ENCODE results near the gene PPP1R1C.
"Not testable (repeated sequence)": the region's sequence is repeated elsewhere in the genome, so short reads cannot be mapped to it uniquely, and the experiment has no call there.

PPP1R1C gene

DNA sequence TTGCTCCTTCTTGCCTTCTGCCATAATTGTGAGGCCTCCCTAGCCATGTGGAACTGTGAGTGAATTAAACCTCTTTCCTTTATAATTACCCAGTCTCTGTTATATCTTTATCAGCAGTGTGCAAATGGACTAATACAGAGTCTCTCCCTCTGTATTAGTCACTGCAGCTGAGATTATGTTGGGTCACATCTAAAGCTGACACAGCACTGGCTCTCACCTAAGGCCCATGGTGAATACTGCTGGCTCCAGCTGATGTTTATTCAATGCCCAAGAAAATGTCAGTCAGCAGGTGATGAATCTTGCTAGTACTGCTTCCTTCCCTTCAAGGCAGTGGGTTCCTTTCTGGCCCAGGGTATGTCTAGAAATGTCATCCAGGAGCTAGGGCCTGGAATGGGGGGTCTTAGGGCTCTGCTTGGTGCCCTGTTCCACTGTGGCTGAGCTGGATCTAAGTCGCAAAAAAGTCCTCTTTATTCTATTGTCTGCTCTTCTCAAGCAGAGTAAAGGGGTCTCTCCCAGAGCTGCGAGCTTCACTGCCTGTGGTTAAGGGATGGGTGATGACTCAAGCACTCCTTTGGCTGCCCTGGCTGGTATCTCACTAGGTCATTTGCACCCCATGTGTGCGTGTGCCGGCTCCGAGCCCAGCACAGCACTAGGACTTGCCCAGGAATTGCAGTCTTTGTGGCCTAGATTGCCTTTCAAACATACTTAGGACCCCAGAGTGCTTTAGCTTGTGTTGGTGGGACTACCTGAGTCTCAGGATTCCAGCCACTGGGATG, 29.9 kb downstream of the PPP1R1C start:
- no peak for DNase-seq (ENCODE audit: low read depth)

DNA sequence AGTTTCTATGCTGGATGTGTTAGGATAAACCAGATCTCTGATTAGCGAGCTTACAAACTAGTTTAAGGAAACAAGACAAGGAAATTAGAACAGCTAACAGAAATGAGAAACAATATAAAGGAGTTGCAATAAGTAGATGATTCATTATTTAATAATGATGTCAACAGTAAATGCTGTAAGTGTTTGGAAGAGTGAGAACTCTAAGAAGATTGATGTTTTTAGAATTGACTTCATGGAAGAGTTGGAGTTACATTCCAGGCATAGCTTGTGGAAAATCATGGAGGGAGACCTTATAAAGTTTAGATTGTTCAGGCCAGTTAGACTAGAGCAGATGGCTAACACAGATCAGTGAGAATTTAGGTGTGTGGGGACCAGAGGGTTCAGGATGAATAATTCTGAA, 32.6 kb downstream of the PPP1R1C start:
- DNase-seq (ENCODE audit: low read depth), result no peak

GRCh38 chr2:182019731-182020130, 34.1 kb downstream of the PPP1R1C start:
- DNase-seq (ENCODE audit: low read depth), result no peak

DNA sequence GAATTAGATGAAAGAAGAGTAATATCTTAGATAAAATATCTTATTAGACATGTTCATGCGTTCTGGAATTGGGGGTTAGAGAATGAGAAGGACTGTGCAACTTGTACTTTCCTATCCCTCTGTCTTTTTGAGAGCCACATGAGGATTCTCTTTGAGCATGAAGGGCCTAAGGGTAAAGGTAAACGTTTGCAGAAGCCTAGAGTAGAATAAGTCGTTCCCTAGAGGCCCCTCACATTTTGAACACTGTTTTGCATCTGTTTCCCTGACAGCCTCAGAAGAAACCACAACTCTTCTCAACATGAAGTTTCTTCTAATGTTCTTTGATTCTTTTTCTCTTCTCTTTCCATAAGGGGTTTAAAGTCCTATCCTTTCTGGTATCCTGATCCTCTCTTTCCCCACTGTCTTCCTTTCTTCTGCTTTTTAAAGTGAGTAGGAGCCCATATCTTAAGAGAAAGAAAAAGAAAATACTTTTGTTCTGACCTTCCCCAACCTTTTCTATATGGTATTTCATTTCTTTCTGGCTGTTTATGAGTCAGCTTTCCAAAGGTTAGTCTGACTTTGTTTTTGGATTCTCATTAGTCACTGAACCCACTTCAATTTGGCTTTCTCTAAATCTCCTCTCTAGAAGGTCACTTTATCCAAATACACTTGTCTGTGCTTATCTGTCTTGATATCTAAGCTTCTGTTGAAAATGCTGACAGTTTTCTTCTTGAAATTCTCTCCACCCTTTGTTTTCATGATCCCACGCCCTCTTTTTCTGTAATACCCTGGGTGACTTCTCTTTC, 34.8 kb downstream of the PPP1R1C start:
- no peak for DNase-seq (ENCODE audit: low read depth)

GRCh38 chr2:182023235-182023634, 37.6 kb downstream of the PPP1R1C start:
- DNase-seq (ENCODE audit: low read depth), result no peak

DNA sequence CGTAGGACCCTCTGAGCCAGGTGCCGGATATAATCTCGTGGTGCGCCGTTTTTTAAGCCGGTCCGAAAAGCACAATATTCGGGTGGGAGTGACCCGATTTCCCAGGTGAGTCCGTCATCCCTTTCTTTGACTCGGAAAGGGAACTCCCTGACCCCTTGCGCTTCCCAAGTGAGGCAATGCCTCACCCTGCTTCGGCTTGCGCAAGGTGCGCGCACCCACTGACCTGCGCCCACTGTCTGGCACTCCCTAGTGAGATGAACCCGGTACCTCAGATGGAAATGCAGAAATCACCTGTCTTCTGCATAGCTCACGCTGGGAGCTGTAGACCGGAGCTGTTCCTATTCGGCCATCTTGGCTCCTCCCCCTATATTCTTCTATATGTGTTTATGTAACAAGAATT, 45.2 kb downstream of the PPP1R1C start:
- not testable (repeated sequence) for DNase-seq (ENCODE audit: low read depth)

DNA sequence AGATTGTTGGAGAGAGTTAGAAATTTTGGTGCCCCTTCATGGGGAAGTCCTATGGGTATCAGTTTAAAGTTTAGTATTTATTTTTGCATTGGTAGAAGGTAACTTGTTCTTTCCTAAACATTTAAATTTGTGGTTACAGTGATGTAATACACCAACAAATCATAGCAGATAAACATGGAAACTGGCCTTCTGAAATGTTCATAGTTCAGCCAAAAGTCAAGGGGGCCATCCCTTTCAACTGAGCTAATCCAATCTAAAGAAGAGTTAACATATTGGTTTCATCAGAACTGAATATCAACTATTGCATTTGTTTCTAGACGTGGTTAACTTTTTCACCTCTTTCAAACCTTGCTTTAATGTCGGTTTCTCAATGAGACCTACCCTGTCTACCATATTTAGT, 46.3 kb downstream of the PPP1R1C start:
- DNase-seq (ENCODE audit: low read depth), result no peak

- no peak for DNase-seq (ENCODE audit: low read depth)
Measured at GRCh38 chr2:182033449-182033848, 47.8 kb downstream of the PPP1R1C start.

- DNase-seq (ENCODE audit: low read depth), result no peak
Measured at GRCh38 chr2:182038576-182038975, 52.9 kb downstream of the PPP1R1C start.

DNA sequence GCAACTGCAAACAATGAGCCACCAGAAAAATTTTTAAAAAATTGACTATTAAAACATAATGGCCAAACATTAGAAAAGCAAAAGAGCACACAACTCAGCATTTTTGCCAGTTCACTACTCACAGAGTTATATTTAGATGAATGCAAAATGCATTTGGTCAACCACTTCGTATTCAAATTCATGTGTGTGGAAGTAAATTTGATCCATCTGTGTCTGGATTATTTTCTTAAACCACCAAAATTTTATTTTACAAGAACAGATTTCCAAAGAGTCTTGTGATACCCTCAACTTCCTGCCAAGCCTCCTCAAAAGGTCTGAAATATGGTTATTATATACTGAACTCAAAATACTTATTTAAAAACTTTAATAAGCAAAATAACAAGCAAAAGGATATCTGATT, 57.4 kb downstream of the PPP1R1C start:
- no peak for DNase-seq (ENCODE audit: low read depth)

DNA sequence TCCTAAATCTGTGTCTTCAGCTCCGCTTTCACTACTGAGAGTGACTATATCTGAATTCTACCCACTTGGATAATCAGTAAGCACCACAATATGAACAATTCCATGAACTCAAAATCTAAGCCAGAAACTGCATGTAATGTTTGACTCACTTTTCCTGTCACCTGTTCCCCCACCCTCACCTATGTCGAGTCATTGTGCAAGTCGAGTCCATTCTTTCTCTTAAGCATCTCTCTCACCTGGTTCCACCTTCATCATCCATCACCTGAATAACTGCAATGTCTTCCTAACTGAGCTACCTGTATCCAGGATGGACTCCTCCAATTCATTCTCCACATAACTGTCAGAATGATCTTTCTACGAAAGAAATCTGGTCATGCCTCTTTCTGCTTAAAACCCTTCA, 58.2 kb downstream of the PPP1R1C start:
- DNase-seq (ENCODE audit: low read depth), result no peak

DNA sequence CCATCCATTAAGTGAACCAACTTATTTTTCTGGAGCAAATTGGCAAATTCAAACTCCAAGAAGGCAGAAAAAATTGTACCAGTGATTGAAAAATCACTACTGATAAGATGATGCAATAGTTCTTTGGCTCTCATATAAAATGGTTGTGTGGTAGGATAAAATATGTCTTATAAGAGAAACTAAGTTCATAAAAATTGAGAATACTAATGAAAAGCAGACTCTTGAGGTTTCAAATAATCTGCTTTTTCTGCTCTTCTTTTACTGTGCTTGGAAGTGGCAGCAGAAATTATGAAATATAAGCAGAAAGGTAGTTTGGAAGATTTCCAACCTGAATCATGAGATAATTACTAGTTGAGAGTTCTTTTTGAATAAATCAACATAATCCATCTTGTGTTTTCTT, 61.9 kb downstream of the PPP1R1C start:
- no peak for DNase-seq (ENCODE audit: low read depth)

DNA sequence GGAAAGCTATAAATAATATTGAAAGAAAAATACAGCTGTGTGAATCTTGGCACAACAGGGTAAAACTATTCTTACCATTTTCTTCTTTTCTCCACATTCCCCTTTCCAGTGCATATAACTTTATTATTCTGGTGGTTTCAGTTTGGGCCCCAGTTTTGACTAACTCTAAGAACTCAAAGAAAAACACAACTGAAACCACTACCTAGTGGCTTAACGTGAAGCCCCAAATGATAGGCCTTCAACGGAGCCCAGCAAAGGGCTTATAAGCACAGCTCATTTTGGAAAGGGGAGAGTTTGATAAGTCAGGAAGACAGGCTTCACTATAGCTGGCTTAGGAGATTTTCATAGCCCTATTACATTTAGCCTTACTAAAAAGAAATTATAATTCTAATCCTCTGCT, 62.4 kb downstream of the PPP1R1C start:
- DNase-seq (ENCODE audit: low read depth), result no peak

GRCh38 chr2:182048621-182049020, 63.0 kb downstream of the PPP1R1C start:
- DNase-seq (ENCODE audit: low read depth), result no peak

GRCh38 chr2:182049372-182050148, 63.9 kb downstream of the PPP1R1C start:
- no peak for DNase-seq (ENCODE audit: low read depth)

DNA sequence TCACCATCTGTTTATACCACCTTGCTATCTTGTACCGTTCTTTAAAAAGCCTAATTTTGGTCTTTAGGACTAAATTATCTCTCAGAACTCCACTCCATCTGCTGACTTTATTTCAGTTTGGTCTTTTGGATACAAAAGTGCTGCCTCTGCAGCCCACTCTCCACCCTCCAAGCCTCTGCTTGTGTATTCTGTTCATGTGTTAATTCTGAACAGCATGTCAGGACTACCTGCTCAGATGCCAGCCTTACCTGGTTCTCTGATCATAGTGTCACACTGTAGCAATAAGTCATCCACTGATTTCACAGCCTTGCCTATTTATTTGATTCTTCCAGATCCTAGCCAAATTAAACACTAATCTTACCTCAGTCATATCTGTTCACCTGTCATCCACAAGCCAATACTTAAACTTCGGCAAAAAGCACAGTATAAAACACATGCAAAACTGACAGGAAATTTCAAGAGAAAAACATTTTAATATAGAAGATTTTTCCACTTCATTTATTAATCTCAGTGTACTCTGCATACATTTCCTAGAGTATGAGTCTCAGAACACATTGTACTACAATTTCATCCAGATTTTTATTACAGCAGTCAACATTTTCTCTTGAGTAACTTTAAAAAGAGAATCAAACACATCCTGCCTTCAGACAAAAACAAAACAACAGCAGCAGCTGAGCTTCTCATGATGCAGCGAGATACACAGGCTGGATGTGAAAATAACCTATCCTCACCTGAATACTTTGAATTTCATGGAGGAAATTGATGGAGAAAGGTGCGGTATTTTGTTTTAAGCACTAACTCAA, 64.9 kb downstream of the PPP1R1C start:
- no peak for DNase-seq (ENCODE audit: low read depth)

DNA sequence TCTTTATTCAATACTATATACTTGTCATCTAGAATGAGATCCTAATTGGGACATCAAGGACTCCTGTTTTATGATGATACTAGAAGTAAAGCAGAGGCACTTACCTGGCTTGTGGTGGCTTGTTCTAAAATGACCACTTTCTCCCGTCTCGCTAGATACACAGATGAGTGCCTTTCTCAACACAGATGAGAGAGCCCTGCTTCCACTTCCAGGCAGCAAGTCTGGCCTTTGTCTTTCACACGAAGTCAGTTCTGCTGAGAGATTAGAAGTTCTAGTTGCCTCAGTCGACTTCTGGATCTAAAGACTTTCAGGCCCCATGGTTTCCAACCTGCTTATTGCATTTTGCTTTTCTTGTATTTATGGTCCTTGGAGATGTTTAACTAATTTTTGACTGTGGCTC, 70.3 kb downstream of the PPP1R1C start:
- no peak for DNase-seq (ENCODE audit: low read depth)

DNA sequence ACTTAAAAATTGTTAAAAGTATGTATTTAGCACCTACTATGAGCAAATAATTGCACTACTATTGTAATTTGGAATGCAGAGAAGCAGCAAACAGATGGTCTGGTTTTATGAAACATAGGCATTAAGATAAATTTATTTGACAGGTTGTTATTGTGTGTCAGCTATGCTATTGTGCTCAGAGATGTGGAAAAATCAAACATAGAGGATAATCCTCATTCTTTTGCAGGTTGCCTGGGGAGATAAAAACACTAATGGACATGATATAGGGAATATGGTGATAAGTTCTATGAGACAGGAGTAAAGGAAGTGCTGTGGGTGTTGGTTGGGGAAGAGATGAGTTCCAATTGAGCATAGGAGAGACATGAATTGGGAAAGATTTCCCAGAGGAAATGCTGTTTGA, 71.3 kb downstream of the PPP1R1C start:
- no peak for DNase-seq (ENCODE audit: low read depth)

- no peak for DNase-seq (ENCODE audit: low read depth)
Measured at GRCh38 chr2:182058056-182058455, 72.4 kb downstream of the PPP1R1C start.

DNA sequence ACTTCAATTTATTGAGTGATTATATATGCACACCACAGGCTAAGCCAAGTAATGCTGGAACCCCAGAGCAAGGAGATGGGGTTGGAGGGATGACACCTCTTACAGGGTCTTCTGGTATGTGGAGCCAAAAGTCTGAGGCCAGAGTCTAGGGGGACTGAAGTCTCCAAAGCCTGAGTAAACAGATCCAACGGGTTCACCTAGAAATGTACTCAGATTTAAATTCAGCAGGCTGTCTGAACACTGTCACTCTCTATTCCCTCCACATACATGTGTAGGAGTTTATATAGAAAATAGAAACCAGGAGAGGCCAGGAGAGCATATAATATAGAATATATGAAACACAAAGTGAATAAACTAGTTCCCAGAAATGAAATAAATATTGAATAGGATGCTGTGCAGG, 76.1 kb downstream of the PPP1R1C start:
- no peak for DNase-seq (ENCODE audit: low read depth)

DNA sequence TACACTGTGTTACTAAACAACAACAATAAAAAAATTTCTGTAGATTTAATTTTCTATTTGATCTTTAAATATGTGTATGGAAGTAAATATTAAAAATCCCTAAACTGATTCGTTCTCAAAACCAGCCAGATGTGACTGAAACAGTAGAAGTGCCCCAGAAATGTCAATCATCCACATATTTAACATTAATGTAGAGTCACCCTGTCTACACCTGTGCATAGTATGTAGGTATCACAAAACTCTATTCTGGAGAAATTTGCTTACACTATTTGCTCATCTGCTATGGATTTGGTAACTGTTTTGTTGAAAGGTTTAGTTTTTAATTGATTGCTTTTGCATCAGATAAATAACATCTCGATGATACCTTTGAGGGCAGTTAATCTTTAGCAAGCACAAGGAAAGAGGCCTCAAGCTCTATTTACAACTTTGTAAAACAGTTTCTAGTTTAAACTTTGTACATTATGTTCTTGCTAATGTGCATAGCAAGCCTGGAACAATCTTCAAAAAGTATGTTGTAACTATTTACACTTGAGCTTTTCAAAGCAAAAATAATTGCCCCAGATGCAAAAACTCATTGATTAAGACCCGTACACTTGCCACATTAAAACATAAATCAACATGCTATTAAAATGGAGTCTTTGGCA, 76.8 kb downstream of the PPP1R1C start:
- no peak for DNase-seq (ENCODE audit: low read depth)

Measured in activated T-cell treated with anti-CD3 and anti-CD28 coated beads for 24 hours (primary cell).